Left kidney (tissue), 2 donors: Measurements from ENCODE around the gene GNPAT. TPM values are rescaled to one million over a fixed set of nuclear protein-coding genes. Genes with fewer than 3 reads are reported as not detected.

ENCODE experiments used
- DNase-seq: peaks from one replicate; pipeline ENCODE4 v3.0.0-alpha.2; 2013
- polyA plus RNA-seq: library from polyadenylated mRNA; unstranded; fragments of 120-200 nt; gene quantifications from one replicate; pipeline ENCODE4 v1.2.1, GENCODE V29; 2013; ENCODE audit not compliant: insufficient read length

GNPAT gene
- polyA plus RNA-seq, 1 donor = 82.2 TPM

- DNase-seq = no peak
These were observed 72.6 kb downstream of the GNPAT start for GRCh38 chr1:231313661-231314060.

GRCh38 chr1:231315887-231316286 is 74.9 kb downstream of the GNPAT start:
- DNase-seq = no peak

GRCh38 chr1:231317306-231318014 is 76.4 kb downstream of the GNPAT start:
- DNase-seq = no peak

GRCh38 chr1:231318015-231318355 is 77.0 kb downstream of the GNPAT start:
- DNase-seq = no peak

- DNase-seq = no peak
These were observed 77.6 kb downstream of the GNPAT start for GRCh38 chr1:231318568-231318967.

GRCh38 chr1:231319080-231319479 is 78.1 kb downstream of the GNPAT start:
- no peak for DNase-seq

GRCh38 chr1:231322880-231323530 is 82.0 kb downstream of the GNPAT start:
- no peak for DNase-seq

- no peak for DNase-seq
These were observed 83.6 kb downstream of the GNPAT start for GRCh38 chr1:231324660-231325059.

GRCh38 chr1:231326248-231326647 is 85.2 kb downstream of the GNPAT start:
- no peak for DNase-seq

Other genes with a start within 250 kb of the GNPAT start
- 15.7 TPM for gene FAM89A, start 201.0 kb upstream of the GNPAT start, polyA plus RNA-seq
- 0.15 TPM for gene TRIM67, start 79.2 kb upstream of the GNPAT start, polyA plus RNA-seq
- 13.2 TPM for gene EXOC8, start 96.6 kb downstream of the GNPAT start, polyA plus RNA-seq
- 15.5 TPM for gene SPRTN, start 97.1 kb downstream of the GNPAT start, polyA plus RNA-seq
- gene EGLN1, start 181.1 kb downstream of the GNPAT start, polyA plus RNA-seq = 39.7 TPM